SK-N-SH (cell line): ENCODE data around the gene NUP50. TPM values are rescaled to one million over a fixed set of nuclear protein-coding genes. Genes with fewer than 3 reads are reported as not detected.

Experiments used
- CTCF ChIA-PET: fragments of 300-600, 350-600 bp; formaldehyde crosslinking; extraction: SDS; loops from one replicate; lab custom pipeline; 2021; lab: Yijun Ruan, JAX
- POLR2A ChIA-PET: fragments of 350-600 bp; sonication (Branson Sonifier 250); formaldehyde crosslinking; extraction: SDS; loops from one replicate; lab custom pipeline; 2020; ENCODE audit warnings: antibody characterized with exemption, inconsistent platforms; lab: Yijun Ruan, JAX
- DNase-seq: peaks from one replicate; pipeline ENCODE4 v3.0.0; 2012
- H2AFZ ChIP-seq: fragments of 200-600 bp; sonication (generic); 2 replicates; pipeline ENCODE4 v1.8.1; 2016; ENCODE audit warnings: antibody characterized with exemption, mild to moderate bottlenecking, low read depth
- H3F3A ChIP-seq: fragments of 200-600 bp; sonication (generic); replicated peaks from 2 replicates; pipeline ENCODE3; 2016; ENCODE audit warnings: antibody characterized with exemption, mild to moderate bottlenecking; ENCODE audit not compliant: insufficient read depth
- H3K27ac ChIP-seq, 2 experiments: fragments of 200-500 bp in 1 of 2; fragments of 200-600 bp in 1 of 2; sonication (Bioruptor generic) in 1 of 2; sonication (generic), shearing (Covaris generic) in 1 of 2; 2 replicates each; pipeline versions ENCODE4 v1.5.1 to v1.6.1; 2014 to 2016; ENCODE audit warnings: low read depth in 2 of 2, inconsistent platforms in 1 of 2, low read length in 1 of 2, mild to moderate bottlenecking in 1 of 2, mixed read lengths in 1 of 2
- H3K27me3 ChIP-seq: fragments of 200-600 bp; sonication (generic), shearing (Covaris generic); 2 replicates; pipeline ENCODE4 v1.6.1; 2016; ENCODE audit warnings: mixed run types; ENCODE audit not compliant: insufficient read depth
- H3K36me3 ChIP-seq, 2 experiments: fragments of 200-500 bp in 1 of 2; fragments of 200-600 bp in 1 of 2; sonication (Bioruptor generic) in 1 of 2; sonication (generic) in 1 of 2; replicated peaks in 1 of 2; 2 replicates each; pipeline versions ENCODE3 to v1.5.1; 2014 to 2016; ENCODE audit warnings: low read length in 1 of 2, mild to moderate bottlenecking in 1 of 2; ENCODE audit not compliant: insufficient read depth in 2 of 2, control insufficient read depth in 1 of 2
- H3K4me1 ChIP-seq, 2 experiments: fragments of 200-500 bp in 1 of 2; fragments of 200-600 bp in 1 of 2; sonication (Bioruptor generic) in 1 of 2; sonication (generic), shearing (Covaris generic) in 1 of 2; 2 replicates each; pipeline versions ENCODE4 v1.5.1 to v1.6.1; 2014 to 2016; ENCODE audit warnings: low read depth in 1 of 2, low read length in 1 of 2, mixed run types in 1 of 2; ENCODE audit not compliant: insufficient read depth in 2 of 2, control insufficient read depth in 1 of 2
- H3K4me2 ChIP-seq: fragments of 200-600 bp; sonication (generic), shearing (Covaris generic); 2 replicates; pipeline ENCODE4 v1.6.1; 2017; ENCODE audit warnings: mixed run types
- H3K4me3 ChIP-seq, 2 experiments: fragments of 200-500 bp in 1 of 2; fragments of 200-600 bp in 1 of 2; sonication (Bioruptor generic) in 1 of 2; sonication (generic), shearing (Covaris generic) in 1 of 2; 2 replicates each; pipeline versions ENCODE4 v1.5.1 to v1.8.1; 2014 to 2016; ENCODE audit warnings: low read depth in 2 of 2, inconsistent platforms in 1 of 2, low read length in 1 of 2, mild to moderate bottlenecking in 1 of 2, mixed read lengths in 1 of 2, moderate library complexity in 1 of 2
- H3K79me2 ChIP-seq: fragments of 200-600 bp; sonication (generic); 2 replicates; pipeline ENCODE4 v1.8.1; 2017; ENCODE audit warnings: mild to moderate bottlenecking; ENCODE audit not compliant: insufficient read depth
- H3K9ac ChIP-seq: fragments of 200-600 bp; sonication (generic); 2 replicates; pipeline ENCODE4 v1.6.1; 2017; ENCODE audit warnings: mixed run types
- H3K9me2 ChIP-seq: fragments of 200-600 bp; sonication (generic); 2 replicates; pipeline ENCODE4 v1.6.1; 2017; ENCODE audit warnings: mixed run types
- H3K9me3 ChIP-seq: fragments of 200-600 bp; sonication (generic); 2 replicates; pipeline ENCODE4 v1.6.1; 2017; ENCODE audit warnings: mixed run types, mild to moderate bottlenecking, moderate library complexity
- H4K20me1 ChIP-seq: fragments of 200-600 bp; sonication (generic); 2 replicates; pipeline ENCODE4 v1.6.1; 2017; ENCODE audit warnings: mild to moderate bottlenecking, mixed run types; ENCODE audit not compliant: insufficient read depth
- CHD2 ChIP-seq: fragments of 150-350 bp; IDR thresholded peaks from 2 replicates; pipeline ENCODE4 v1.6.1; 2018; ENCODE audit warnings: low read length; ENCODE audit not compliant: partially characterized antibody
- ELF1 ChIP-seq: IDR thresholded peaks from 2 replicates; pipeline ENCODE4 v1.4.0; 2012
- EP300 ChIP-seq, 2 experiments: IDR thresholded peaks; 2 replicates each; pipeline versions ENCODE4 v1.4.0 to v1.6.1; 2012; ENCODE audit warnings: borderline replicate concordance in 1 of 2, low read depth in 1 of 2, low read length in 1 of 2
- EZH2phosphoT487 ChIP-seq: fragments of 200-600 bp; sonication (generic); IDR thresholded peaks from 2 replicates; pipeline ENCODE4 v1.6.1; 2017; ENCODE audit warnings: low read depth, mixed run types, mild to moderate bottlenecking, antibody characterized with exemption, moderate library complexity, borderline replicate concordance
- FOSL2 ChIP-seq: IDR thresholded peaks from 2 replicates; pipeline ENCODE4 v1.4.0; 2012; ENCODE audit warnings: low read depth, mild to moderate bottlenecking, moderate library complexity, borderline replicate concordance
- FOXJ3 ChIP-seq: sonication (generic); formaldehyde crosslinking; IDR thresholded peaks from 2 replicates; pipeline ENCODE4 v1.5.1; 2020; ENCODE audit warnings: mild to moderate bottlenecking, missing genetic modification reagents
- GABPA ChIP-seq: IDR thresholded peaks from 2 replicates; pipeline ENCODE4 v1.4.0; 2012; ENCODE audit warnings: low read depth, mild to moderate bottlenecking
- GATA2 ChIP-seq: sonication (generic); formaldehyde crosslinking; IDR thresholded peaks from 2 replicates; pipeline ENCODE4 v1.5.0; 2020; ENCODE audit warnings: mild to moderate bottlenecking, missing genetic modification reagents
- JUND ChIP-seq: IDR thresholded peaks from 2 replicates; pipeline ENCODE4 v1.4.0; 2012
- MEF2A ChIP-seq: IDR thresholded peaks from 2 replicates; pipeline ENCODE4 v1.4.0; 2012; ENCODE audit warnings: low read depth, borderline replicate concordance
- MXI1 ChIP-seq: IDR thresholded peaks from 2 replicates; pipeline ENCODE4 v1.6.1; 2012; ENCODE audit warnings: mild to moderate bottlenecking, low read depth, low read length, improper control_type of control experiment
- POLR2AphosphoS5 ChIP-seq: IDR thresholded peaks from 2 replicates; pipeline ENCODE4 v1.6.1; 2012; ENCODE audit warnings: low read depth, low read length
- RAD21 ChIP-seq: IDR thresholded peaks from 2 replicates; pipeline ENCODE4 v1.6.1; 2012; ENCODE audit warnings: mild to moderate bottlenecking, low read length
- RCOR1 ChIP-seq: fragments of 150-350 bp; IDR thresholded peaks from 2 replicates; pipeline ENCODE4 v1.6.1; 2017; ENCODE audit warnings: antibody characterized with exemption, low read length
- RFX5 ChIP-seq: IDR thresholded peaks from 2 replicates; pipeline ENCODE4 v1.6.1; 2012; ENCODE audit warnings: mild to moderate bottlenecking, improper control_type of control experiment, low read length
- RXRA ChIP-seq: IDR thresholded peaks from 2 replicates; pipeline ENCODE4 v1.4.0; 2012; ENCODE audit warnings: low read depth, mild to moderate bottlenecking, borderline replicate concordance
- SIN3A ChIP-seq: IDR thresholded peaks from 2 replicates; pipeline ENCODE4 v1.6.1; 2012; ENCODE audit warnings: low read depth, mild to moderate bottlenecking, low read length, moderate library complexity, borderline replicate concordance
- SMC3 ChIP-seq: IDR thresholded peaks from 2 replicates; pipeline ENCODE4 v1.6.1; 2012; ENCODE audit warnings: low read depth, low read length, improper control_type of control experiment
- USF2 ChIP-seq: fragments of 150-350 bp; IDR thresholded peaks from 2 replicates; pipeline ENCODE4 v1.6.1; 2017; ENCODE audit warnings: antibody characterized with exemption, low read length, low read depth, borderline replicate concordance
- YY1 ChIP-seq: IDR thresholded peaks from 2 replicates; pipeline ENCODE4 v1.4.0; 2012; ENCODE audit warnings: low read depth, mild to moderate bottlenecking
- WGBS: methylation state at CpG from one replicate; pipeline ENCODE4 v1.1.6; 2017; ENCODE audit warnings: low lambda C conversion rate; 5-methylcytosine and 5-hydroxymethylcytosine counted together
- polyA plus RNA-seq, 3 experiments: library from polyadenylated mRNA; depleted of rRNA; stranded (reverse); fragments of >200 nt; gene quantifications; 2 replicates each; pipeline ENCODE4 v1.2.3, GENCODE V29; 2012
- TF ChIP-seq, protein P1 (sequence below): fragments of 150-350 bp; IDR thresholded peaks from 2 replicates; pipeline ENCODE4 v1.6.1; 2016; ENCODE audit warnings: mild to moderate bottlenecking, low read depth, low read length
- TF ChIP-seq, protein P2 (sequence below): IDR thresholded peaks from 2 replicates; pipeline ENCODE4 v1.4.0; 2012; ENCODE audit warnings: low read depth, borderline replicate concordance
- TF ChIP-seq, protein P3 (sequence below): IDR thresholded peaks from 2 replicates; pipeline ENCODE4 v1.4.0; 2012; ENCODE audit warnings: low read depth, borderline replicate concordance

The NUP50 gene
- polyA plus RNA-seq, 1 of the 3 experiments (the other 2 are of a cell fraction) = 4.7 TPM

DNA sequence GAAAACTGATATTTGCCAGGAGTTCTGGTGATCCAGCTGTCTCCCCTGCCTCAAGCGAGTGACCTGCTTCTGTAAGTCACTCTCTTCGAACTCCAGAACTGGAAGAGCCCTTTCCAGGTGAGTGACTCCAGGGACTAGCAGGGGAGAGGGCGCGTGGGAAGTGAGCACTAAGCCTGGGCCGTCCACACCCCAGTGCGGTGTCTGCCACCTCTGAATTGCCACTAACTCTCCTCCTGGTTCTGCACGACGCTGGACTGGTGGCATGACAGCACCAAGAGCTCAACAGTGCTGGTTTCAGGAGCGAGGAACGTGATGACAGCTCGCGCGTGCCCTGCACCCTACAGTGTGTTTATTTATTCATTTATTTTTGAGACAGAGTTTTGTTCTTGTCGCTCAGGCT is 54.1 kb downstream of the NUP50 start:
- Histone ChIP-seq H3K4me3 (no peak overlapping the region), H2AFZ (no peak overlapping the region), H3F3A (peaks cover 1% of the 10 kb centered on the region), H4K20me1 (peaks cover 20% of the 10 kb centered on the region; the same call in 1 of the 2 replicates), H3K4me1 (peaks cover 8 to 31% of the 10 kb centered on the region in 2 experiments; a peak in 3 of 4 replicates), H3K4me2 (no peak overlapping the region), H3K9ac (no peak overlapping the region), H3K79me2 (peaks cover 53% of the 10 kb centered on the region), H3K9me3 (no peaks in the 10 kb centered on the region), H3K36me3 (no peaks in the 10 kb centered on the region)
- CTCF ChIA-PET = interaction anchor here (4.2 kb wide), 1 partner anchor 8 kb away, joined by 22 read pairs; no protein-coding TSS in a partner anchor
- no peak for TF ChIP-seq SMC3
- TF ChIP-seq, all 33 proteins: peak for 0
- no peaks in the 10 kb centered on the region for H3K9me2 ChIP-seq
- no peak for DNase-seq
- WGBS = 87% methylated on average over 7 of the region's 14 CpGs
- H3K27me3 ChIP-seq = no peaks in the 10 kb centered on the region
- POLR2A ChIA-PET = no interaction called here
- no peak overlapping the region for H3K27ac ChIP-seq

- ChIA-PET CTCF (interaction anchor here (4.2 kb wide), 1 partner anchor 10 kb away, joined by 22 read pairs; no protein-coding TSS in a partner anchor), POLR2A (interaction anchor here (0.8 kb wide), 1 partner anchor 10 kb away, joined by 3 read pairs; no protein-coding TSS in a partner anchor)
- peaks cover 0 to 29% of the 10 kb centered on the region in 2 experiments; a peak in 2 of 4 replicates for H3K4me1 ChIP-seq
- peaks cover 31% of the 10 kb centered on the region for H4K20me1 ChIP-seq
- H3F3A ChIP-seq = no peaks in the 10 kb centered on the region
- H3K9ac ChIP-seq = no peak overlapping the region
- no peaks in the 10 kb centered on the region for H3K27me3 ChIP-seq
- WGBS = 45% methylated on average over 9 of the region's 9 CpGs
- H3K36me3 ChIP-seq = no peaks in the 10 kb centered on the region
- 0 out of 4 replicates have a peak overlapping the region, but pooled peaks of 1 of the 2 experiments have one; percentile 25 for H3K27ac ChIP-seq
- no peaks in the 10 kb centered on the region for H3K9me3 ChIP-seq
- no peak overlapping the region for H3K4me3 ChIP-seq
- DNase-seq = peak; percentile 63
- no peak overlapping the region for H2AFZ ChIP-seq
- no peak overlapping the region for H3K4me2 ChIP-seq
- peaks cover 47% of the 10 kb centered on the region for H3K79me2 ChIP-seq
- no peaks in the 10 kb centered on the region for H3K9me2 ChIP-seq
- no peak for TF ChIP-seq MEF2A
- TF ChIP-seq, protein P1, sequence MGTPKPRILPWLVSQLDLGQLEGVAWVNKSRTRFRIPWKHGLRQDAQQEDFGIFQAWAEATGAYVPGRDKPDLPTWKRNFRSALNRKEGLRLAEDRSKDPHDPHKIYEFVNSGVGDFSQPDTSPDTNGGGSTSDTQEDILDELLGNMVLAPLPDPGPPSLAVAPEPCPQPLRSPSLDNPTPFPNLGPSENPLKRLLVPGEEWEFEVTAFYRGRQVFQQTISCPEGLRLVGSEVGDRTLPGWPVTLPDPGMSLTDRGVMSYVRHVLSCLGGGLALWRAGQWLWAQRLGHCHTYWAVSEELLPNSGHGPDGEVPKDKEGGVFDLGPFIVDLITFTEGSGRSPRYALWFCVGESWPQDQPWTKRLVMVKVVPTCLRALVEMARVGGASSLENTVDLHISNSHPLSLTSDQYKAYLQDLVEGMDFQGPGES = no peak
- TF ChIP-seq POLR2AphosphoS5 = no peak
- TF ChIP-seq SIN3A = no peak
- TF ChIP-seq SMC3 = no peak
- no peak for TF ChIP-seq EZH2phosphoT487
- TF ChIP-seq JUND = no peak
- TF ChIP-seq, protein P2, sequence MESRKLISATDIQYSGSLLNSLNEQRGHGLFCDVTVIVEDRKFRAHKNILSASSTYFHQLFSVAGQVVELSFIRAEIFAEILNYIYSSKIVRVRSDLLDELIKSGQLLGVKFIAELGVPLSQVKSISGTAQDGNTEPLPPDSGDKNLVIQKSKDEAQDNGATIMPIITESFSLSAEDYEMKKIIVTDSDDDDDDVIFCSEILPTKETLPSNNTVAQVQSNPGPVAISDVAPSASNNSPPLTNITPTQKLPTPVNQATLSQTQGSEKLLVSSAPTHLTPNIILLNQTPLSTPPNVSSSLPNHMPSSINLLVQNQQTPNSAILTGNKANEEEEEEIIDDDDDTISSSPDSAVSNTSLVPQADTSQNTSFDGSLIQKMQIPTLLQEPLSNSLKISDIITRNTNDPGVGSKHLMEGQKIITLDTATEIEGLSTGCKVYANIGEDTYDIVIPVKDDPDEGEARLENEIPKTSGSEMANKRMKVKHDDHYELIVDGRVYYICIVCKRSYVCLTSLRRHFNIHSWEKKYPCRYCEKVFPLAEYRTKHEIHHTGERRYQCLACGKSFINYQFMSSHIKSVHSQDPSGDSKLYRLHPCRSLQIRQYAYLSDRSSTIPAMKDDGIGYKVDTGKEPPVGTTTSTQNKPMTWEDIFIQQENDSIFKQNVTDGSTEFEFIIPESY = no peak
- TF ChIP-seq EP300 (IDR thresholded peaks at IDR 0.05; ENCODE audit: borderline replicate concordance in 1 of 2, low read depth in 1 of 2, low read length in 1 of 2) = no peak
- 0 out of 2 replicates have a peak, but pooled peaks have one; percentile 11 for TF ChIP-seq GATA2 (CRISPR knock-in tag)
- TF ChIP-seq RXRA = no peak
- no peak for TF ChIP-seq YY1
- TF ChIP-seq USF2 = no peak
- TF ChIP-seq RAD21 = no peak
- no peak for TF ChIP-seq GABPA
- TF ChIP-seq MXI1 = peak; percentile 76; the same call in 1 of the 2 replicates
- no peak for TF ChIP-seq FOXJ3 (CRISPR knock-in tag)
- TF ChIP-seq, protein P3, sequence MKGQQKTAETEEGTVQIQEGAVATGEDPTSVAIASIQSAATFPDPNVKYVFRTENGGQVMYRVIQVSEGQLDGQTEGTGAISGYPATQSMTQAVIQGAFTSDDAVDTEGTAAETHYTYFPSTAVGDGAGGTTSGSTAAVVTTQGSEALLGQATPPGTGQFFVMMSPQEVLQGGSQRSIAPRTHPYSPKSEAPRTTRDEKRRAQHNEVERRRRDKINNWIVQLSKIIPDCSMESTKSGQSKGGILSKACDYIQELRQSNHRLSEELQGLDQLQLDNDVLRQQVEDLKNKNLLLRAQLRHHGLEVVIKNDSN = peak; percentile 53; the same call in 1 of the 2 replicates
- TF ChIP-seq CHD2 = no peak
- no peak for TF ChIP-seq FOSL2
- no peak for TF ChIP-seq RCOR1
- no peak for TF ChIP-seq ELF1
- no peak for TF ChIP-seq RFX5
Measured at GRCh38 chr22:45218976-45219375, 55.3 kb downstream of the NUP50 start.
